HG03571 (cell line): Measurements from ENCODE around the gene SLC35E2B.
"Not testable (repeated sequence)": the region's sequence is repeated elsewhere in the genome, so short reads cannot be mapped to it uniquely, and the experiment has no call there.

Source experiments
- ATAC-seq: cut with Tn5 transposase; IDR thresholded peaks from one replicate; pipeline ENCODE4 v1.9.1; 2021; ENCODE audit not compliant: unreplicated experiment

The SLC35E2B gene

GRCh38 chr1:1704284-1704957 lies 11.8 kb upstream of the SLC35E2B start:
- ATAC-seq, result not testable (repeated sequence)

GRCh38 chr1:1703796-1704195 lies 11.2 kb upstream of the SLC35E2B start:
- no peak for ATAC-seq

GRCh38 chr1:1702506-1702905 lies 9.9 kb upstream of the SLC35E2B start:
- ATAC-seq, result not testable (repeated sequence)

- ATAC-seq, result not testable (repeated sequence)
Observed at GRCh38 chr1:1700557-1700956, 8.0 kb upstream of the SLC35E2B start.

GRCh38 chr1:1700067-1700466 lies 7.5 kb upstream of the SLC35E2B start:
- not testable (repeated sequence) for ATAC-seq

- ATAC-seq, result not testable (repeated sequence)
Observed at GRCh38 chr1:1699061-1699460, 6.5 kb upstream of the SLC35E2B start.

- ATAC-seq, result not testable (repeated sequence)
Observed at GRCh38 chr1:1697358-1698183, 5.0 kb upstream of the SLC35E2B start.

- ATAC-seq, result not testable (repeated sequence)
Observed at GRCh38 chr1:1696431-1697357, 4.1 kb upstream of the SLC35E2B start.

GRCh38 chr1:1692324-1692713 lies 276 bp downstream of the SLC35E2B start:
- peak; percentile 39 for ATAC-seq

- not testable (repeated sequence) for ATAC-seq
Observed at GRCh38 chr1:1691443-1691842, 1.2 kb downstream of the SLC35E2B start.

GRCh38 chr1:1689526-1689925 lies 3.1 kb downstream of the SLC35E2B start:
- not testable (repeated sequence) for ATAC-seq

GRCh38 chr1:1687846-1688245 lies 4.7 kb downstream of the SLC35E2B start:
- ATAC-seq, result no peak

GRCh38 chr1:1684031-1684681 lies 8.4 kb downstream of the SLC35E2B start:
- ATAC-seq, result no peak

GRCh38 chr1:1683104-1683905 lies 9.3 kb downstream of the SLC35E2B start:
- ATAC-seq, result no peak

- no peak for ATAC-seq
Observed at GRCh38 chr1:1680912-1681273, 11.7 kb downstream of the SLC35E2B start.

GRCh38 chr1:1680031-1680911 lies 12.3 kb downstream of the SLC35E2B start:
- no peak for ATAC-seq

- no peak for ATAC-seq
Observed at GRCh38 chr1:1678581-1679380, 13.8 kb downstream of the SLC35E2B start.
